ENCODE results near the gene NTF4.

DNA sequence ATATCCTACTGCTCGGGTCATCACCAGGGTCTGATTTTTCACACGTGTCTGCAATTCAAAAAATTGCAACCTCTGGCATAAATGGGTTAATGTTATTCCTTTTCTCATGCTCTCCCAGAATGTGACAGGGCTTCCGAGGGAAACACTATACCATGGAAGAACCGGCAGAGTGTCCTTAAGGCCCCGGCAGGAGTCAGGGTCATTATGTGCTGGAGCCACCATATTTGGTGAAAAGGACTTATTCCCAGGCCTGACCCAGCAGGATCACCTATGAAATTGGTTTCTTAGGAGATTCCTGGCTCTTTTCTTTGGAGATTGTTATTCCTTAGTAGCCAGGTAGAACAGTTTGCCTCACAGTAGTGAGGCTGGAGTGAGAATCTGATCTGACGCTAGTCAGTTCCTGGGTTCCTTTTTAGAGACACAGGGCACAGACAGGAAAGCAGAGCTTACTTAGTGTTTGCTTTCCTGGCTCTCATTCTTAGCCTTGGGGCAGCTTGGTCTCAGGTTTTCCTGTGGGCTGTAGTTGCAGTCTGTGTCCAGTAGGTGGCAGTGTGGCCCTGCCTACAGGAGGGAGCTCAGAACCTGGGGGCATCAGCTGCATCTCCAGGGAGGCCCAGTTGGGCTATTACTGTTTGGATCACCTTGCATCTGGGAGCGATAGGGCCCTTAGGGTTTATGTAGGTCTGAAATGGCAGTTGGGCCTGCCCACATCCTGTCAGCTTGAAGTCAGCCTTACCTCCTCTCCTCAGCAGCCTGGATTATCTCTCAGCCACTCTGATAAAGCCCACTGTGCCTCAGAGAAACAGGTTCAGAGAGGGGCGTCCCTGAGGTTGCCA, 33.1 kb upstream of the NTF4 start:
- TF ChIP-seq POLR2A (IDR thresholded peaks at IDR 0.05; ENCODE audit: low read length) (no peak), GATA1 (IDR thresholded peaks at IDR 0.05; ENCODE audit: low read depth, low read length) (no peak)
